ENCODE data around the gene FGF9.

GRCh38 chr13:21686751-21687391, 16.0 kb downstream of the FGF9 start:
- TF ChIP-seq CTCF (IDR thresholded peaks at IDR 0.05) (no peak), POLR2A (IDR thresholded peaks at IDR 0.05) (no peak)
